Hair follicle dermal papilla cell (primary cell): ENCODE measurements around the gene VILL. TPM values are rescaled to one million over a fixed set of nuclear protein-coding genes. Genes with fewer than 3 reads are reported as not detected.

Experiments used
- small RNA-seq: library from RNA; depleted of rRNA; stranded (forward); fragments of <200 nt; gene quantifications from one replicate; pipeline ENCODE3, GENCODE V24; 2012
- total RNA-seq: library from RNA; depleted of rRNA; stranded (reverse); fragments of >200 nt; gene quantifications from 2 replicates; pipeline ENCODE4 v1.2.3, GENCODE V29; 2012

The VILL gene
- total RNA-seq: 10.1 TPM in 2 replicates

DNA sequence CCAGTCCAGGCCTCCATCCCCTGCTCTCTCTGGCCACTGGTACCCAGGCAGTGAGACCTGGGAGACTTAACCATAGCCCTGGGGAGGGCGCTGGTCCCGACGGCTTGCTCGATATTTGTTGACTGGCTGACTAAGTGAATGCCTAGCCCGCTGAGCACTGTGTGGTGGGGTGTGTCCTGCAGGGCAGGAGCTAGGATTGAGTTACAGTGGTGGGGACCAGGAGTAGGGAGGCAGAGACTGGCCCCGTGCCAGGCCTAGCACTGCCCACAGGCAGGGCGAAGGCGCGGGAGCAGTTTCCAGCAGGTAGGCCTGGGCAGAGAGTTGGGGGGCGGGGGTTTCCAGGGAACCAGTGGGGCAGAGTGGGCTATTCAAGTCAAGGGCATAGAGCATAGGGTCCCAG is at the start of gene VILL:
Gene VILL, plus strand, starts transcription at position 260 of the 400 bp plus-strand sequence. CDS start 2,887 bp downstream, outside the sequence.

GRCh38 chr3:38029400-38030125 is 39.0 kb downstream of the VILL start, which contains the start of gene PLCD1:
TSS of gene PLCD1 (minus strand) at chr3:38029642. CDS start at chr3:38029539, 103 bp downstream.

GRCh38 chr3:38039101-38039898 is 48.7 kb downstream of the VILL start, which contains the start of gene DLEC1:
TSS of gene DLEC1 (plus strand) at chr3:38039208. CDS start at chr3:38039226, 18 bp downstream.

Small RNAs within 50 kb of the gene (small RNA-seq; reads per million reads assigned to genes)
- gene MIR26A1 (85.1 reads per million, percentile 98 among the genes with 10 or more reads in this experiment), gene RF00019 (not detected)

Other genes starting within 250 kb of the VILL start
- 35.9 and 44.0 TPM in 2 replicates for gene CTDSPL, start 128.9 kb upstream of the VILL start, total RNA-seq
- gene PLCD1, start 38.9 kb downstream of the VILL start, total RNA-seq: 33.4 and 40.0 TPM in 2 replicates
- under 0.01 and 0.16 TPM in 2 replicates for gene DLEC1, start 48.4 kb downstream of the VILL start, total RNA-seq
- gene ACAA1, start 146.3 kb downstream of the VILL start, total RNA-seq: 19.4 and 22.9 TPM in 2 replicates
- 15.3 and 19.6 TPM in 2 replicates for gene MYD88, start 147.9 kb downstream of the VILL start, total RNA-seq
- gene OXSR1, start 174.8 kb downstream of the VILL start, total RNA-seq: 53.2 and 56.1 TPM in 2 replicates